Ovary (tissue), 3 donors: Measurements from ENCODE around the gene C2orf68.
"Not testable (repeated sequence)": the region's sequence is repeated elsewhere in the genome, so short reads cannot be mapped to it uniquely, and the experiment has no call there.

ENCODE experiments used
- CTCF ChIP-seq, 3 donors: fragments of 450-650 bp in 2 of 3; fragments of 200-600 bp in 1 of 3; IDR thresholded peaks; one replicate each; pipeline versions ENCODE4 v1.5.1 to v1.8.0; 2016 to 2022; ENCODE audit warnings: antibody characterized with exemption in 3 of 3, mild to moderate bottlenecking in 1 of 3
- POLR2A ChIP-seq: fragments of 450-650 bp; IDR thresholded peaks from one replicate; pipeline ENCODE4 v1.6.1; 2017; ENCODE audit warnings: antibody characterized with exemption, mild to moderate bottlenecking, moderate library complexity
- donor health status: DM: no; HTN: no; CAD: no.

GRCh38 chr2:85660301-85660700, 48.4 kb upstream of the C2orf68 start:
- TF ChIP-seq CTCF (IDR thresholded peaks at IDR 0.05); POLR2A: not testable (repeated sequence)
